HepG2 (cell line): ENCODE data around the gene TET2. TPM values are rescaled to one million over a fixed set of nuclear protein-coding genes. Genes with fewer than 3 reads are reported as not detected.

Source experiments
- ARID5B ChIP-seq: IDR thresholded peaks from 2 replicates; pipeline ENCODE4 v1.4.0; 2020; ENCODE audit warnings: mild to moderate bottlenecking, missing genetic modification reagents
- DRAP1 ChIP-seq: IDR thresholded peaks from 2 replicates; pipeline ENCODE4 v1.6.1; 2016; ENCODE audit warnings: missing genetic modification reagents, missing compliant biosample characterization
- HNF4A ChIP-seq: sonication (generic); formaldehyde crosslinking; IDR thresholded peaks from 2 replicates; pipeline ENCODE4 v1.4.0; 2020; ENCODE audit warnings: missing genetic modification reagents
- HNRNPK ChIP-seq: fragments of 200-400 bp; formaldehyde crosslinking; IDR thresholded peaks from 2 replicates; pipeline ENCODE4 v1.6.1; 2018; ENCODE audit warnings: low read length, low read depth, moderate library complexity, mild to moderate bottlenecking; ENCODE audit not compliant: poor library complexity, severe bottlenecking
- HOXA7 ChIP-seq: sonication (generic); formaldehyde crosslinking; IDR thresholded peaks from 2 replicates; pipeline ENCODE4 v1.8.1; 2022; ENCODE audit warnings: mild to moderate bottlenecking, missing genetic modification reagents, moderate library complexity
- KMT2B ChIP-seq: IDR thresholded peaks from 2 replicates; pipeline ENCODE4 v1.6.1; 2016; ENCODE audit warnings: missing genetic modification reagents, missing compliant biosample characterization
- MAFK ChIP-seq, 2 experiments: IDR thresholded peaks in 1 of 2; conservative IDR thresholded peaks in 1 of 2; 2 replicates each; pipeline ENCODE4 v1.6.1; 2011; ENCODE audit warnings: improper control_type of control experiment in 2 of 2, low read length in 2 of 2
- NCOA2 ChIP-seq: sonication (generic); formaldehyde crosslinking; IDR thresholded peaks from 2 replicates; pipeline ENCODE4 v1.8.0; 2022; ENCODE audit warnings: inconsistent platforms
- NCOA5 ChIP-seq: sonication (generic); formaldehyde crosslinking; IDR thresholded peaks from 2 replicates; pipeline ENCODE4 v1.4.0; 2020; ENCODE audit warnings: missing genetic modification reagents
- ONECUT2 ChIP-seq: sonication (generic); formaldehyde crosslinking; IDR thresholded peaks from 2 replicates; pipeline ENCODE4 v1.4.0; 2020; ENCODE audit warnings: missing genetic modification reagents
- PAXIP1 ChIP-seq: sonication (generic); formaldehyde crosslinking; conservative IDR thresholded peaks from 2 replicates; pipeline ENCODE4 v1.4.0; 2020; ENCODE audit warnings: mild to moderate bottlenecking, missing genetic modification reagents, moderate library complexity
- RAD21 ChIP-seq: fragments of 450-650 bp; formaldehyde crosslinking; IDR thresholded peaks from 2 replicates; pipeline ENCODE4 v1.5.0; 2020; ENCODE audit warnings: mild to moderate bottlenecking
- RBM22 ChIP-seq: fragments of 200-400 bp; formaldehyde crosslinking; optimal IDR thresholded peaks from 2 replicates; pipeline ENCODE3; 2017; ENCODE audit warnings: mild to moderate bottlenecking, low read length, moderate library complexity
- SP140L ChIP-seq: sonication (generic); formaldehyde crosslinking; IDR thresholded peaks from 2 replicates; pipeline ENCODE4 v1.4.0; 2020; ENCODE audit warnings: missing genetic modification reagents, borderline replicate concordance
- TBL1XR1 ChIP-seq: fragments of 150-350 bp; IDR thresholded peaks from 2 replicates; pipeline ENCODE4 v1.6.1; 2014; ENCODE audit warnings: borderline replicate concordance, low read length; ENCODE audit not compliant: partially characterized antibody
- TBP ChIP-seq: sonication (generic); formaldehyde crosslinking; IDR thresholded peaks from 2 replicates; pipeline ENCODE4 v1.5.0; 2020; ENCODE audit warnings: missing genetic modification reagents
- ZBTB37 ChIP-seq: sonication (generic); formaldehyde crosslinking; IDR thresholded peaks from 2 replicates; pipeline ENCODE4 v1.4.0; 2020; ENCODE audit warnings: mild to moderate bottlenecking, missing genetic modification reagents
- ZNF138 ChIP-seq: sonication (generic); formaldehyde crosslinking; IDR thresholded peaks from 2 replicates; pipeline ENCODE4 v1.5.0; 2020; ENCODE audit warnings: mild to moderate bottlenecking, low read depth, missing genetic modification reagents
- ZNF17 ChIP-seq: sonication (generic); formaldehyde crosslinking; IDR thresholded peaks from 2 replicates; pipeline ENCODE4 v1.5.0; 2020; ENCODE audit warnings: mild to moderate bottlenecking, missing genetic modification reagents
- ZNF224 ChIP-seq: sonication (generic); formaldehyde crosslinking; IDR thresholded peaks from 2 replicates; pipeline ENCODE4 v1.5.0; 2020; ENCODE audit warnings: mild to moderate bottlenecking, missing genetic modification reagents
- ZNF678 ChIP-seq: sonication (generic); formaldehyde crosslinking; IDR thresholded peaks from 2 replicates; pipeline ENCODE4 v1.4.0; 2020; ENCODE audit warnings: mild to moderate bottlenecking, missing genetic modification reagents
- ZNF839 ChIP-seq: sonication (generic); formaldehyde crosslinking; IDR thresholded peaks from 2 replicates; pipeline ENCODE4 v1.4.0; 2020; ENCODE audit warnings: missing genetic modification reagents, mild to moderate bottlenecking, borderline replicate concordance
- ZSCAN20 ChIP-seq: sonication (generic); formaldehyde crosslinking; IDR thresholded peaks from 2 replicates; pipeline ENCODE4 v1.4.0; 2020; ENCODE audit warnings: missing genetic modification reagents, mild to moderate bottlenecking, borderline replicate concordance
- polyA plus RNA-seq, 8 experiments: library from polyadenylated mRNA; depleted of rRNA in 3 of 8; stranded (reverse) in 7 of 8; unstranded in 1 of 8; fragments of >200 nt; fragmentation: Illumina TruSeq in 4 of 8; extraction: Trizol in 4 of 8; gene quantifications; 2 replicates each; pipeline versions ENCODE4 v1.2.1 to v1.2.3, GENCODE V29; 2011 to 2016; ENCODE audit warnings: low read depth in 4 of 8, missing spikeins in 1 of 8, mixed read lengths in 1 of 8; ENCODE audit not compliant: insufficient read depth in 1 of 8
- total RNA-seq, 5 experiments: library from RNA; depleted of rRNA; stranded (reverse); fragments of >200 nt; fragmentation: Illumina TruSeq; extraction: Trizol; gene quantifications; 2 replicates each; pipeline ENCODE4 v1.2.3, GENCODE V29; 2016; ENCODE audit warnings: low read depth in 1 of 5

TET2 gene
- total and polyA plus RNA-seq, 2 of the 13 experiments (the other 11 are each of a cell fraction or from before 2014, with no cell fraction given), result 4.7 to 4.8 TPM

GRCh38 chr4:105171912-105172311 lies 25.2 kb downstream of the TET2 start (continued):
- TF ChIP-seq NCOA2 (CRISPR knock-in tag) (0 out of 2 replicates have a peak, but pooled peaks have one; percentile 26), DRAP1 (CRISPR knock-in tag) (no peak), ZNF839 (CRISPR knock-in tag) (no peak), ZNF138 (CRISPR knock-in tag) (no peak), RBM22 (no peak), ZNF224 (CRISPR knock-in tag) (no peak), ZSCAN20 (CRISPR knock-in tag) (no peak), ZNF678 (CRISPR knock-in tag) (no peak), KMT2B (CRISPR knock-in tag) (no peak), ONECUT2 (CRISPR knock-in tag) (no peak), ARID5B (CRISPR knock-in tag) (peak; percentile 85), PAXIP1 (CRISPR knock-in tag) (peak; percentile 66), HNF4A (CRISPR knock-in tag) (peak; percentile 88), TBL1XR1 (peak; percentile 24), NCOA5 (CRISPR knock-in tag) (no peak), ZNF17 (CRISPR knock-in tag) (no peak), RAD21 (CRISPR knock-in tag) (no peak), MAFK (conservative IDR thresholded peaks at IDR 0.05 in 1 of 2, IDR thresholded peaks at IDR 0.05 in 1 of 2; ENCODE audit: low read length in 2 of 2) (no peak), ZBTB37 (no peak), SP140L (CRISPR knock-in tag) (no peak), HNRNPK (no peak), HOXA7 (CRISPR knock-in tag) (no peak), TBP (CRISPR knock-in tag) (no peak)
